T-helper 2 cell treated with Interferon-gamma antibody and Interleukin-4, amounts not matched to agents 100 ng/mL and 5 ng/mL, for 36 hours (primary cell): Measurements from ENCODE around the gene RNF168. TPM values are rescaled to one million over a fixed set of nuclear protein-coding genes. Genes with fewer than 3 reads are reported as not detected.

Experiments used
- total RNA-seq: library from RNA; stranded (reverse); gene quantifications from 2 replicates; pipeline ENCODE4 v1.2.3, GENCODE V29; 2022

The RNF168 gene
- total RNA-seq, 1 donor from 2014 or later: 40.9 TPM

Other genes with a start within 250 kb of the RNF168 start
- 76.4 and 77.1 TPM in 2 replicates for gene PCYT1A, start 216.0 kb downstream of the RNF168 start, total RNA-seq
- gene DYNLT2B, start 185.5 kb downstream of the RNF168 start, total RNA-seq: 19.8 and 20.4 TPM in 2 replicates
- not detected in 2 replicates for gene TM4SF19, start 165.4 kb downstream of the RNF168 start, total RNA-seq
- gene UBXN7, start 71.3 kb downstream of the RNF168 start, total RNA-seq: 47.9 and 49.7 TPM in 2 replicates
- gene SMCO1, start 11.6 kb upstream of the RNF168 start, total RNA-seq: not detected in 2 replicates
- 23.6 and 27.2 TPM in 2 replicates for gene WDR53, start 64.8 kb upstream of the RNF168 start, total RNA-seq
- gene FBXO45, start 64.9 kb upstream of the RNF168 start, total RNA-seq: 17.9 and 19.4 TPM in 2 replicates
- gene NRROS, start 135.9 kb upstream of the RNF168 start, total RNA-seq: 85.8 and 87.2 TPM in 2 replicates
- 5.8 and 7.6 TPM in 2 replicates for gene CEP19, start 208.5 kb upstream of the RNF168 start, total RNA-seq
- gene PIGX, start 208.6 kb upstream of the RNF168 start, total RNA-seq: 61.6 and 66.9 TPM in 2 replicates
- gene PAK2, start 236.1 kb upstream of the RNF168 start, total RNA-seq: 99.6 and 101 TPM in 2 replicates